GM19452 (cell line): Measurements from ENCODE around the gene CACNB2.
A peak's percentile ranks its signal among the peaks of the same experiment; 100 is the strongest.
"Not testable (repeated sequence)": the region's sequence is repeated elsewhere in the genome, so short reads cannot be mapped to it uniquely, and the experiment has no call there.

Experiments
- ATAC-seq: cut with Tn5 transposase; IDR thresholded peaks from one replicate; pipeline ENCODE4 v1.9.1; 2021; ENCODE audit not compliant: unreplicated experiment

Gene CACNB2

GRCh38 chr10:18438361-18439126, 298.3 kb downstream of the CACNB2 start:
- ATAC-seq, result no peak

GRCh38 chr10:18439601-18440000, 299.4 kb downstream of the CACNB2 start:
- ATAC-seq, result no peak

- not testable (repeated sequence) for ATAC-seq
Observed at GRCh38 chr10:18445635-18446034, 305.4 kb downstream of the CACNB2 start.

- ATAC-seq, result no peak
Observed at GRCh38 chr10:18446205-18446604, 306.0 kb downstream of the CACNB2 start.

- no peak for ATAC-seq
Observed at GRCh38 chr10:18449611-18450026, 309.4 kb downstream of the CACNB2 start.

GRCh38 chr10:18450298-18450697, 310.1 kb downstream of the CACNB2 start:
- ATAC-seq, result no peak

GRCh38 chr10:18455086-18455884, 315.1 kb downstream of the CACNB2 start:
- no peak for ATAC-seq

- peak; percentile 98 for ATAC-seq
Observed at GRCh38 chr10:18456984-18457383, 316.8 kb downstream of the CACNB2 start.

GRCh38 chr10:18460032-18460431, 319.8 kb downstream of the CACNB2 start:
- ATAC-seq, result no peak

- no peak for ATAC-seq
Observed at GRCh38 chr10:18463673-18464211, 323.5 kb downstream of the CACNB2 start.

- ATAC-seq, result no peak
Observed at GRCh38 chr10:18469125-18469524, 328.9 kb downstream of the CACNB2 start.

GRCh38 chr10:18472977-18473376, 332.8 kb downstream of the CACNB2 start:
- ATAC-seq, result no peak

GRCh38 chr10:18473424-18474117, 333.3 kb downstream of the CACNB2 start:
- no peak for ATAC-seq

- no peak for ATAC-seq
Observed at GRCh38 chr10:18474118-18474455, 333.9 kb downstream of the CACNB2 start.

- no peak for ATAC-seq
Observed at GRCh38 chr10:18476076-18476647, 335.9 kb downstream of the CACNB2 start.

GRCh38 chr10:18478354-18478753, 338.1 kb downstream of the CACNB2 start:
- no peak for ATAC-seq

GRCh38 chr10:18479502-18479901, 339.3 kb downstream of the CACNB2 start:
- no peak for ATAC-seq

GRCh38 chr10:18483516-18484186, 343.4 kb downstream of the CACNB2 start:
- no peak for ATAC-seq

GRCh38 chr10:18486438-18486837, 346.2 kb downstream of the CACNB2 start:
- ATAC-seq, result no peak

GRCh38 chr10:18490755-18491154, 350.5 kb downstream of the CACNB2 start:
- no peak for ATAC-seq
